Measurements from ENCODE around the gene EIF1AX.
A peak's percentile ranks its signal among the peaks of the same experiment; 100 is the strongest.
"Not testable (repeated sequence)": the region's sequence is repeated elsewhere in the genome, so short reads cannot be mapped to it uniquely, and the experiment has no call there.

Gene EIF1AX

GRCh38 chrX:20135944-20136343, 5.7 kb downstream of the EIF1AX start:
- TF ChIP-seq MAX (IDR thresholded peaks at IDR 0.05; ENCODE audit: low read depth, low read length), result no peak
- no peak for TF ChIP-seq CTCF (IDR thresholded peaks at IDR 0.05; ENCODE audit: low read depth, low read length)
- TF ChIP-seq MYC (IDR thresholded peaks at IDR 0.05; ENCODE audit: low read depth, low read length), result no peak
- TF ChIP-seq POLR2A (IDR thresholded peaks at IDR 0.05; ENCODE audit: extremely low read depth, insufficient read length), result no peak
- DNase-seq (ENCODE audit: low read depth), result no peak
- H3K4me3 ChIP-seq (ENCODE audit: low read depth, low read length), result peak overlapping the region; percentile 21

- no peak overlapping the region for H3K4me3 ChIP-seq (ENCODE audit: low read depth, low read length)
- TF ChIP-seq MYC (IDR thresholded peaks at IDR 0.05; ENCODE audit: low read depth, low read length), result no peak
- no peak for TF ChIP-seq POLR2A (IDR thresholded peaks at IDR 0.05; ENCODE audit: extremely low read depth, insufficient read length)
- TF ChIP-seq MAX (IDR thresholded peaks at IDR 0.05; ENCODE audit: low read depth, low read length), result no peak
- TF ChIP-seq CTCF (IDR thresholded peaks at IDR 0.05; ENCODE audit: low read depth, low read length), result no peak
- DNase-seq (ENCODE audit: low read depth), result peak; percentile 45
Measured at GRCh38 chrX:20132666-20133065, 9.0 kb downstream of the EIF1AX start.

- H3K4me3 ChIP-seq (ENCODE audit: low read depth, low read length), result no peak overlapping the region
- TF ChIP-seq MAX (IDR thresholded peaks at IDR 0.05; ENCODE audit: low read depth, low read length), result no peak
- TF ChIP-seq CTCF (IDR thresholded peaks at IDR 0.05; ENCODE audit: low read depth, low read length), result no peak
- TF ChIP-seq MYC (IDR thresholded peaks at IDR 0.05; ENCODE audit: low read depth, low read length), result no peak
- TF ChIP-seq POLR2A (IDR thresholded peaks at IDR 0.05; ENCODE audit: extremely low read depth, insufficient read length), result no peak
Measured at GRCh38 chrX:20130357-20130756, 11.3 kb downstream of the EIF1AX start.

GRCh38 chrX:20129547-20129946, 12.1 kb downstream of the EIF1AX start:
- no peak for TF ChIP-seq MYC (IDR thresholded peaks at IDR 0.05; ENCODE audit: low read depth, low read length)
- no peak for TF ChIP-seq MAX (IDR thresholded peaks at IDR 0.05; ENCODE audit: low read depth, low read length)
- TF ChIP-seq CTCF (IDR thresholded peaks at IDR 0.05; ENCODE audit: low read depth, low read length), result no peak
- no peak for TF ChIP-seq POLR2A (IDR thresholded peaks at IDR 0.05; ENCODE audit: extremely low read depth, insufficient read length)
- DNase-seq (ENCODE audit: low read depth), result no peak
- no peak overlapping the region for H3K4me3 ChIP-seq (ENCODE audit: low read depth, low read length)

More at GRCh38 chrX:20130357-20130756, 11.3 kb downstream of the EIF1AX start:
- DNase-seq (ENCODE audit: low read depth), result no peak

GRCh38 chrX:20128670-20129069, 13.0 kb downstream of the EIF1AX start:
- TF ChIP-seq POLR2A (IDR thresholded peaks at IDR 0.05; ENCODE audit: extremely low read depth, insufficient read length), result no peak
- no peak for TF ChIP-seq MAX (IDR thresholded peaks at IDR 0.05; ENCODE audit: low read depth, low read length)
- no peak for TF ChIP-seq MYC (IDR thresholded peaks at IDR 0.05; ENCODE audit: low read depth, low read length)
- TF ChIP-seq CTCF (IDR thresholded peaks at IDR 0.05; ENCODE audit: low read depth, low read length), result no peak
- H3K4me3 ChIP-seq (ENCODE audit: low read depth, low read length), result no peak overlapping the region
- DNase-seq (ENCODE audit: low read depth), result no peak

GRCh38 chrX:20127440-20127839, 14.2 kb downstream of the EIF1AX start:
- not testable (repeated sequence) for H3K4me3 ChIP-seq (ENCODE audit: low read depth, low read length); DNase-seq (ENCODE audit: low read depth)

- not testable (repeated sequence) for H3K4me3 ChIP-seq (ENCODE audit: low read depth, low read length); DNase-seq (ENCODE audit: low read depth)
Measured at GRCh38 chrX:20126833-20127232, 14.8 kb downstream of the EIF1AX start.
